SK-N-SH (cell line): ENCODE measurements around the gene NFX1.

Source experiments
- CHD2 ChIP-seq: fragments of 150-350 bp; IDR thresholded peaks from 2 replicates; pipeline ENCODE4 v1.6.1; 2018; ENCODE audit warnings: low read length; ENCODE audit not compliant: partially characterized antibody
- JUND ChIP-seq: IDR thresholded peaks from 2 replicates; pipeline ENCODE4 v1.4.0; 2012
- RAD21 ChIP-seq: IDR thresholded peaks from 2 replicates; pipeline ENCODE4 v1.6.1; 2012; ENCODE audit warnings: mild to moderate bottlenecking, low read length
- RCOR1 ChIP-seq: fragments of 150-350 bp; IDR thresholded peaks from 2 replicates; pipeline ENCODE4 v1.6.1; 2017; ENCODE audit warnings: antibody characterized with exemption, low read length
- TCF12 ChIP-seq: IDR thresholded peaks from 2 replicates; pipeline ENCODE4 v1.4.0; 2012
- TEAD4 ChIP-seq: IDR thresholded peaks from 2 replicates; pipeline ENCODE4 v1.4.0; 2012; ENCODE audit warnings: mild to moderate bottlenecking, borderline replicate concordance; ENCODE audit not compliant: insufficient read depth
- TF ChIP-seq, protein P1 (sequence below): fragments of 200-600 bp; sonication (generic); IDR thresholded peaks from 2 replicates; pipeline ENCODE4 v1.6.1; 2017; ENCODE audit warnings: antibody characterized with exemption, mild to moderate bottlenecking, moderate library complexity
- TF ChIP-seq, protein P2 (sequence below): IDR thresholded peaks from 2 replicates; pipeline ENCODE4; 2012
- TF ChIP-seq, protein P3 (sequence below): IDR thresholded peaks from 2 replicates; pipeline ENCODE4 v1.4.0; 2012; ENCODE audit warnings: low read depth, borderline replicate concordance

DNA sequence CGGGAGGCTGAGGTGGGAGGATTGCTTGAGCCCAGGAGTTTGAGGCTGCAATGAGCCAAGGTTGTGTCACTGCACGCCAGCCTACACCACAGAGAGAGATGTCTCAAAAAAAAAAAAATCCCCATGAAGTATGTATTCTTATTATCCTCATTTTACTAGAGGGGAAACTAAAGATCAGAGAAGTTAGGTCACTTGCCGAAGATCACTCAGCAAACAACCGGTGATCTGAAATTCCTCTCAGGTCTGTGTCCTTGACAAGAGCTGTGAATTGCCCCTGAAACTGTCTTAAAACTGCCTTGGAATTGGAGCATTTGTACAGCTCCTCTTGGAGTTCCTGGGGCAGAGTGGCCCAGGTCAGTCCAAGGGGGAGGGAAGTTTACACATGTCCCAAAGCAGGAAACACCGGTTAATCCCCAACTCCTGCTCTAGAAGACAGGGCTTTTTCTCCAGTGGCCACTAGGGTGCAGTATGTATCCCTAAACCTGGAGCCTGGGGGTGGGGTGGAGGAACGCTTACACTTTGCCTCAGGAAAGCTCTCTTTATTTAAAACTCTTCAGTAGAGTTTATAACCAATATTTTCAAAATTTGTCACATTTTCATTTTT lies 84.4 kb downstream of the NFX1 start:
- TF ChIP-seq, protein P1, sequence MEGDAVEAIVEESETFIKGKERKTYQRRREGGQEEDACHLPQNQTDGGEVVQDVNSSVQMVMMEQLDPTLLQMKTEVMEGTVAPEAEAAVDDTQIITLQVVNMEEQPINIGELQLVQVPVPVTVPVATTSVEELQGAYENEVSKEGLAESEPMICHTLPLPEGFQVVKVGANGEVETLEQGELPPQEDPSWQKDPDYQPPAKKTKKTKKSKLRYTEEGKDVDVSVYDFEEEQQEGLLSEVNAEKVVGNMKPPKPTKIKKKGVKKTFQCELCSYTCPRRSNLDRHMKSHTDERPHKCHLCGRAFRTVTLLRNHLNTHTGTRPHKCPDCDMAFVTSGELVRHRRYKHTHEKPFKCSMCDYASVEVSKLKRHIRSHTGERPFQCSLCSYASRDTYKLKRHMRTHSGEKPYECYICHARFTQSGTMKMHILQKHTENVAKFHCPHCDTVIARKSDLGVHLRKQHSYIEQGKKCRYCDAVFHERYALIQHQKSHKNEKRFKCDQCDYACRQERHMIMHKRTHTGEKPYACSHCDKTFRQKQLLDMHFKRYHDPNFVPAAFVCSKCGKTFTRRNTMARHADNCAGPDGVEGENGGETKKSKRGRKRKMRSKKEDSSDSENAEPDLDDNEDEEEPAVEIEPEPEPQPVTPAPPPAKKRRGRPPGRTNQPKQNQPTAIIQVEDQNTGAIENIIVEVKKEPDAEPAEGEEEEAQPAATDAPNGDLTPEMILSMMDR: peak; percentile 93
- no peak for TF ChIP-seq TEAD4
- TF ChIP-seq RAD21: peak; percentile 79
- TF ChIP-seq JUND: no peak
- TF ChIP-seq, protein P2, sequence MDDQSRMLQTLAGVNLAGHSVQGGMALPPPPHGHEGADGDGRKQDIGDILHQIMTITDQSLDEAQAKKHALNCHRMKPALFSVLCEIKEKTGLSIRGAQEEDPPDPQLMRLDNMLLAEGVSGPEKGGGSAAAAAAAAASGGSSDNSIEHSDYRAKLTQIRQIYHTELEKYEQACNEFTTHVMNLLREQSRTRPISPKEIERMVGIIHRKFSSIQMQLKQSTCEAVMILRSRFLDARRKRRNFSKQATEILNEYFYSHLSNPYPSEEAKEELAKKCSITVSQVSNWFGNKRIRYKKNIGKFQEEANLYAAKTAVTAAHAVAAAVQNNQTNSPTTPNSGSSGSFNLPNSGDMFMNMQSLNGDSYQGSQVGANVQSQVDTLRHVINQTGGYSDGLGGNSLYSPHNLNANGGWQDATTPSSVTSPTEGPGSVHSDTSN: no peak
- TF ChIP-seq, protein P3, sequence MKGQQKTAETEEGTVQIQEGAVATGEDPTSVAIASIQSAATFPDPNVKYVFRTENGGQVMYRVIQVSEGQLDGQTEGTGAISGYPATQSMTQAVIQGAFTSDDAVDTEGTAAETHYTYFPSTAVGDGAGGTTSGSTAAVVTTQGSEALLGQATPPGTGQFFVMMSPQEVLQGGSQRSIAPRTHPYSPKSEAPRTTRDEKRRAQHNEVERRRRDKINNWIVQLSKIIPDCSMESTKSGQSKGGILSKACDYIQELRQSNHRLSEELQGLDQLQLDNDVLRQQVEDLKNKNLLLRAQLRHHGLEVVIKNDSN: no peak
- TF ChIP-seq RCOR1: 0 out of 2 replicates have a peak, but pooled peaks have one; percentile 26
- TF ChIP-seq TCF12: no peak
- TF ChIP-seq CHD2: peak; percentile 78
